ENCODE measurements around the gene PEX7. TPM values are rescaled to one million over a fixed set of nuclear protein-coding genes. Genes with fewer than 3 reads are reported as not detected.
A peak's percentile ranks its signal among the peaks of the same experiment; 100 is the strongest.

The PEX7 gene
- total and polyA plus RNA-seq, 10 of the 15 experiments (the other 5 are each of a cell fraction or from before 2014, with no cell fraction given), result 0.58 to 12.4 (median 8.8) TPM

DNA sequence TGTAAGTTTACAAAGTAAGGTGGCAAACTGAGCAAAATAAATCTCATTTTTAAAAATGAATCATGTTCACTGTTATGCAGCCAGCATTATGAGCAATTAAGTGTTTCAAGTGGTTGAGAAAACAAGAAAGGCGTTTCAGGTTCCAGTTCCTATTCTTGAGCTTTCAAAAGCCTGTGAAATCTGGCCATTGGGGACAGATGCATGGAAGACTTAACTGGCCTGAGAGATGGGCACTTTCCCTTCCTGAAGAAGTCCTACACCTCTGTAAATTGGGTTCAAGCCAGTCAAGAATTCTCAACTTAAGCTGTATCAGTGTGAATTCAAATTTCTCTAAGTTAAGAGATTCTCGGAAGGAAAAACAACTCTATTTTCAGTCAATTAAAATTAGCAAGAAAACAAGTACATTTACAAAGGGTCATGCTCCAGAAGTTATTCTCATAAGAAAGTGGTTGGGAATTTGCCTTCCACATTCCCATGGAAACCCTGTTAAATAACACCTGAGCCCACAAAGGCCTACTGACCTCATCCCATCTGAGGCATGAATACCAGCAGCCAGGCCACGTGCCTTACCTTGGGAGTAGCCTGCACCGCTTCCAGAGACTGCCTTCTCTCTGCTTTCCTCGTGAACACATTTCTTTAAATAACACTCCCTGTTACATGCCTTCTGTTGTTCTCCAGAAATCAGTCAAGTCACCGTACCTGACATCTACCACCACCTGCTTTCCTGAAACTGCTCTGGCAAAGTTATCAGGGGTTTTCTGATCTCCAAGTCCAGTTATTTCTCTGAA, 49.5 kb upstream of the PEX7 start (continued):
- no peak for TF ChIP-seq ZBTB33 (IDR thresholded peaks at IDR 0.05)
- no peak for TF ChIP-seq TARDBP (IDR thresholded peaks at IDR 0.05; ENCODE audit: borderline replicate concordance)
- no peak for TF ChIP-seq SIN3A (IDR thresholded peaks at IDR 0.05; ENCODE audit: low read depth, low read length)
- no peak for TF ChIP-seq EZH2 (IDR thresholded peaks at IDR 0.05; ENCODE audit: borderline replicate concordance, control insufficient read depth, low read depth, low read length)
- peak; percentile 17; the same call in 1 of the 2 replicates for TF ChIP-seq SMC3 (IDR thresholded peaks at IDR 0.05; ENCODE audit: borderline replicate concordance, low read length)
- peak; percentile 73 for TF ChIP-seq BMI1 (IDR thresholded peaks at IDR 0.05; ENCODE audit: borderline replicate concordance)
- no peak for TF ChIP-seq HDAC6 (IDR thresholded peaks at IDR 0.05; ENCODE audit: unreplicated experiment)
- no peak for TF ChIP-seq BRCA1 (IDR thresholded peaks at IDR 0.05; ENCODE audit: low read depth, low read length)
- TF ChIP-seq KAT2A (conservative IDR thresholded peaks at IDR 0.05; ENCODE audit: control insufficient read depth, low read depth, low read length), result no peak
- TF ChIP-seq PML (IDR thresholded peaks at IDR 0.05; ENCODE audit: low read length), result peak; percentile 38; the same call in 1 of the 2 replicates
- TF ChIP-seq PAX5 (IDR thresholded peaks at IDR 0.05; ENCODE audit: borderline replicate concordance, low read depth, low read length), result peak; percentile 50; the same call in 1 of the 2 replicates
- no peak for TF ChIP-seq CBFB (IDR thresholded peaks at IDR 0.05; ENCODE audit: low read depth)
- no peak for TF ChIP-seq POLR2AphosphoS2 (IDR thresholded peaks at IDR 0.05; ENCODE audit: low read depth, low read length)
- TF ChIP-seq ZNF384 (IDR thresholded peaks at IDR 0.05; ENCODE audit: borderline replicate concordance, low read depth, low read length), result no peak
- no peak for TF ChIP-seq EGR1 (IDR thresholded peaks at IDR 0.05; ENCODE audit: borderline replicate concordance in 1 of 2, low read depth in 2 of 2, low read length in 2 of 2)
- TF ChIP-seq, protein P1, sequence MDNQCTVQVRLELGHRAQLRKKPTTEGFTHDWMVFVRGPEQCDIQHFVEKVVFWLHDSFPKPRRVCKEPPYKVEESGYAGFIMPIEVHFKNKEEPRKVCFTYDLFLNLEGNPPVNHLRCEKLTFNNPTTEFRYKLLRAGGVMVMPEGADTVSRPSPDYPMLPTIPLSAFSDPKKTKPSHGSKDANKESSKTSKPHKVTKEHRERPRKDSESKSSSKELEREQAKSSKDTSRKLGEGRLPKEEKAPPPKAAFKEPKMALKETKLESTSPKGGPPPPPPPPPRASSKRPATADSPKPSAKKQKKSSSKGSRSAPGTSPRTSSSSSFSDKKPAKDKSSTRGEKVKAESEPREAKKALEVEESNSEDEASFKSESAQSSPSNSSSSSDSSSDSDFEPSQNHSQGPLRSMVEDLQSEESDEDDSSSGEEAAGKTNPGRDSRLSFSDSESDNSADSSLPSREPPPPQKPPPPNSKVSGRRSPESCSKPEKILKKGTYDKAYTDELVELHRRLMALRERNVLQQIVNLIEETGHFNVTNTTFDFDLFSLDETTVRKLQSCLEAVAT (IDR thresholded peaks at IDR 0.05), result 0 out of 2 replicates have a peak, but pooled peaks have one; percentile 69
- no peak for TF ChIP-seq YBX1 (IDR thresholded peaks at IDR 0.05)
- no peak for TF ChIP-seq ZNF622 (IDR thresholded peaks at IDR 0.05)
- peak; percentile 85 for TF ChIP-seq TCF7 (IDR thresholded peaks at IDR 0.05; ENCODE audit: borderline replicate concordance)
- TF ChIP-seq, protein P2, sequence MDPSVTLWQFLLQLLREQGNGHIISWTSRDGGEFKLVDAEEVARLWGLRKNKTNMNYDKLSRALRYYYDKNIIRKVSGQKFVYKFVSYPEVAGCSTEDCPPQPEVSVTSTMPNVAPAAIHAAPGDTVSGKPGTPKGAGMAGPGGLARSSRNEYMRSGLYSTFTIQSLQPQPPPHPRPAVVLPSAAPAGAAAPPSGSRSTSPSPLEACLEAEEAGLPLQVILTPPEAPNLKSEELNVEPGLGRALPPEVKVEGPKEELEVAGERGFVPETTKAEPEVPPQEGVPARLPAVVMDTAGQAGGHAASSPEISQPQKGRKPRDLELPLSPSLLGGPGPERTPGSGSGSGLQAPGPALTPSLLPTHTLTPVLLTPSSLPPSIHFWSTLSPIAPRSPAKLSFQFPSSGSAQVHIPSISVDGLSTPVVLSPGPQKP (IDR thresholded peaks at IDR 0.05; ENCODE audit: low read depth, low read length), result no peak
- TF ChIP-seq MTA3 (IDR thresholded peaks at IDR 0.05; ENCODE audit: borderline replicate concordance, low read length), result no peak; the same call in 1 of the 2 replicates
- TF ChIP-seq ZBED1 (IDR thresholded peaks at IDR 0.05; ENCODE audit: borderline replicate concordance), result no peak; the same call in 1 of the 2 replicates
- no peak for TF ChIP-seq MYC (IDR thresholded peaks at IDR 0.05; ENCODE audit: insufficient read depth, insufficient read length, insufficient replicate concordance, low read length, severe bottlenecking)
- 0 out of 2 replicates have a peak, but pooled peaks have one; percentile 61 for TF ChIP-seq GATAD2B (conservative IDR thresholded peaks at IDR 0.05; ENCODE audit: low read depth)
- no peak for TF ChIP-seq SRF (IDR thresholded peaks at IDR 0.05; ENCODE audit: low read depth in 2 of 2, low read length in 2 of 2)
